ENCODE data around the gene THAP4. TPM values are rescaled to one million over a fixed set of nuclear protein-coding genes. Genes with fewer than 3 reads are reported as not detected.

Gene THAP4
- polyA plus RNA-seq, 3 donors, result 15.1 to 25.9 (median 16.3) TPM

DNA sequence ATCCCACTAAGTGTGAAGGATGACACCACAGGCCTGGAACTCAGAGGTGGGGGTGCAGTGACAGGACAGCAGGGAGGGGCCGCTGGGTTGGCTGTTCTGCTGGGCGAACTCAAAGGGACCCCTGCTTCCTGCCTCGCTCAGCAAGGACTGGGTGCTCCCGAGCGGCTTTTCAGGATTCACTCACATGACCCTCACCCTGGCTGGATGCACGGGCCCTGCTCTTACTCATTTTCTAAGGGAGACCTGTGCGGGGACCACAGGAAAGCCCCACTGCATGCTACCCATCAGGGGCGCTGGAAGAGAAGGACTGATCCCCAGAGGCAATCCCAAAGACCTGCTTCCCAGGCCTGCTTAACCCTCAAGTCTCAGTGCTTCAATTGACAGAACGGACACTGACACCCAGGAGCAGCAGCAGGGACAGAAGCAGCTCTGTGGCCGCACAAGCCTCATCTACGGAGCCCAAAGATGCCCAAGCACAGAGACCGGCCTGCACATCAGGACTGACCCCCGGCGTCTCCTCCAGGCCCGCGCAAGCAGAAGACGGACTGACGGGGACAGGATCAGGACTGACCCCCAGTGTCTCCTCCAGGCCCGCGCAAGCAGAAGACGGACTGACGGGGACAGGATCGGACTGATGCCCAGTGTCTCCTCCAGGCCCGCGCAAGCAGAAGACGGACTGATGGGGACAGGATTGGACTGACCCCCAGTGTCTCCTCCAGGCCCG is 29.6 kb downstream of the THAP4 start:
- Histone ChIP-seq H3K79me2 (ENCODE audit: insufficient read depth, low read length) (no peaks in the 10 kb centered on the region), H4K20me1 (ENCODE audit: insufficient read depth, low read length) (peaks cover 15% of the 10 kb centered on the region), H3K4me1 (ENCODE audit: control insufficient read depth in 1 of 2, insufficient read depth in 2 of 2, low read length in 2 of 2) (peaks cover 8 to 14% of the 10 kb centered on the region in 2 donors), H3K9me3 (replicated peaks in 1 of 2; ENCODE audit: control insufficient read depth in 1 of 2, insufficient read depth in 1 of 2, low read length in 2 of 2) (no peaks in the 10 kb centered on the region), H3K27ac (ENCODE audit: low read depth in 1 of 2, low read length in 2 of 2) (no peak overlapping the region), H3K4me2 (replicated peaks; ENCODE audit: extremely low read depth, low read length, poor library complexity, severe bottlenecking) (no peak overlapping the region), H3K27me3 (ENCODE audit: control insufficient read depth in 2 of 2, insufficient read depth in 2 of 2, low read length in 2 of 2) (no peaks in the 10 kb centered on the region), H3K36me3 (replicated peaks in 1 of 2; ENCODE audit: control insufficient read depth in 1 of 2, insufficient read depth in 2 of 2, low read length in 2 of 2) (peaks cover 41 to 61% of the 10 kb centered on the region in 2 donors), H2AFZ (ENCODE audit: insufficient read depth, low read depth, low read length, poor library complexity, severe bottlenecking) (no peak overlapping the region), H3K9ac (ENCODE audit: insufficient read depth, low read length, poor library complexity, severe bottlenecking) (no peak overlapping the region), H3K4me3 (replicated peaks in 1 of 3; ENCODE audit: low read depth in 2 of 3, low read length in 3 of 3) (no peak overlapping the region)
- intact Hi-C loops (cut with micrococcal nuclease), result no loop called here
- TF ChIP-seq CTCF (IDR thresholded peaks at IDR 0.05), result no peak
- H3K27ac Mint-ChIP-seq, result no peak overlapping the region
- no peaks in the 10 kb centered on the region for H3K9me3 Mint-ChIP-seq
- DNase-seq, result no peak
- H3K27me3 Mint-ChIP-seq (ENCODE audit: low read depth in 3 of 3), result peaks cover 7 to 10% (median 8%) of the 10 kb centered on the region in 3 donors
- no peak overlapping the region for H3K4me3 Mint-ChIP-seq
- peaks cover 62 to 73% of the 10 kb centered on the region in 2 donors for H3K36me3 Mint-ChIP-seq
- peaks cover 13% of the 10 kb centered on the region for H3K4me1 Mint-ChIP-seq
- WGBS (ENCODE audit: insufficient coverage), result 97% methylated on average over 25 of the region's 27 CpGs

DNA sequence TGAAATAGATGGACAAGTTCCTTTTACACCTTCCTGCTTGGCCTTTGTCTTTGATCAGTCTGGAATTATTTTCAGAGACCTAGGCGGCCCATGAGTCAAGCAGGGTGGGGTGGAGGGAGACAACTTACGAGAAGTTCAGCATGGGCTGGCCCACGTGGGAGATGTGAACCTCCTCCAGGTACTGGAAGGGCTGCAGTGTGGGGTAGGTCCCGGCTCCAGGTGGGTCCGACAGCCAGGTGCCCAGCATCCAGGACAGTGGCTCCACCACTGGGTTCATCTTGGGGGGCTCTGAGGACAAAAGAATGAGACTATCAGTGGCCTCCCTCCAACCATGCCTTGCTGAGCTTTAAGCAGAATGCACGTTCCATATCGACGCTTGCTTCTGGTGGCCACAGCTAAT is 30.8 kb downstream of the THAP4 start:
- H4K20me1 ChIP-seq (ENCODE audit: insufficient read depth, low read length), result peaks cover 15% of the 10 kb centered on the region
- H3K9me3 ChIP-seq (replicated peaks in 1 of 2; ENCODE audit: control insufficient read depth in 1 of 2, insufficient read depth in 1 of 2, low read length in 2 of 2), result no peaks in the 10 kb centered on the region
- no peak overlapping the region for H3K9ac ChIP-seq (ENCODE audit: insufficient read depth, low read length, poor library complexity, severe bottlenecking)
- Mint-ChIP-seq H3K27me3 (ENCODE audit: low read depth in 3 of 3) (peaks cover 7 to 10% (median 8%) of the 10 kb centered on the region in 3 donors), H3K9me3 (no peaks in the 10 kb centered on the region), H3K4me1 (peaks cover 13% of the 10 kb centered on the region), H3K27ac (no peak overlapping the region), H3K4me3 (no peak overlapping the region), H3K36me3 (peaks cover 64 to 78% of the 10 kb centered on the region in 2 donors)
- no peak for DNase-seq
- H2AFZ ChIP-seq (ENCODE audit: insufficient read depth, low read depth, low read length, poor library complexity, severe bottlenecking), result no peak overlapping the region
- 98% methylated on average over 8 of the region's 8 CpGs for WGBS (ENCODE audit: insufficient coverage)
- intact Hi-C loops (cut with micrococcal nuclease), result no loop called here
- no peaks in the 10 kb centered on the region for H3K79me2 ChIP-seq (ENCODE audit: insufficient read depth, low read length)
- no peak overlapping the region for H3K27ac ChIP-seq (ENCODE audit: low read depth in 1 of 2, low read length in 2 of 2)
- H3K4me1 ChIP-seq (ENCODE audit: control insufficient read depth in 1 of 2, insufficient read depth in 2 of 2, low read length in 2 of 2), result peaks cover 8 to 14% of the 10 kb centered on the region in 2 donors
- TF ChIP-seq CTCF (IDR thresholded peaks at IDR 0.05), result no peak
- H3K27me3 ChIP-seq (ENCODE audit: control insufficient read depth in 2 of 2, insufficient read depth in 2 of 2, low read length in 2 of 2), result no peaks in the 10 kb centered on the region
- peaks cover 47 to 69% of the 10 kb centered on the region in 2 donors for H3K36me3 ChIP-seq (replicated peaks in 1 of 2; ENCODE audit: control insufficient read depth in 1 of 2, insufficient read depth in 2 of 2, low read length in 2 of 2)
- H3K4me3 ChIP-seq (replicated peaks in 1 of 3; ENCODE audit: low read depth in 2 of 3, low read length in 3 of 3), result no peak overlapping the region
- H3K4me2 ChIP-seq (replicated peaks; ENCODE audit: extremely low read depth, low read length, poor library complexity, severe bottlenecking), result no peak overlapping the region

Measured in CD14-positive monocyte (primary cell).